ENCODE results near the gene CDH1. TPM values are rescaled to one million over a fixed set of nuclear protein-coding genes. Genes with fewer than 3 reads are reported as not detected.

CDH1 gene
- total and polyA plus RNA-seq, 2 experiments from 2014 or later, result 64.1 to 142 TPM

DNA sequence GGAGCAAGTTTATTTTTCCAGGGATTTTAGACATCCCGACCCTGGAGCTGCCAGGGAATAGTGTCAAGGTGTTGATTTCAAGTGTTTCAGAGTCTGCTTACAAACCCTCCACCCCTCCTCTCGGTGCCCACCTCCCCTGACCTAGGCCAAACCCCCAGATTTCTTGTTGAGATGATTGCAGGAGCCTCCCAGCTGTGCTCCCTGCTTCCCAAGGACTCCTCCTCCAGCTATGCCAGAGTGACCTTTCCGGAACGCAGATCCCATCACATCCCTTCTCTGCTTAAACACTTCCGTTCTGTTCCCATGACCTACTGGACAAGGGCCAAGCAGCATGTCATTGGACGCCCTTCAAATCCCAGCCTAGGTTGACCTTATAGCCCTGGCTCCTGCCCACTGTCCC lies 23.7 kb upstream of the CDH1 start:
- H3K27ac Mint-ChIP-seq, result no peak overlapping the region
- peaks cover 7% of the 10 kb centered on the region; the same call in 1 of the 2 replicates for H3K4me1 ChIP-seq (ENCODE audit: insufficient read depth)
- H3K4me3 Mint-ChIP-seq, result no peak overlapping the region
- ATAC-seq, result no peak
- H3K36me3 Mint-ChIP-seq (ENCODE audit: low read depth), result no peaks in the 10 kb centered on the region; the same call in 2 of the 3 replicates
- H3K9me3 Mint-ChIP-seq, result peaks cover 3% of the 10 kb centered on the region; the same call in 1 of the 3 replicates
- no peak overlapping the region for H2AFZ ChIP-seq
- no peak overlapping the region for H3K4me3 ChIP-seq
- no peaks in the 10 kb centered on the region for H3K36me3 ChIP-seq (ENCODE audit: insufficient read depth)
- no peak overlapping the region for H3K4me2 ChIP-seq
- 0 out of 2 replicates have a peak, but pooled peaks cover 6% of the 10 kb centered on the region for H3F3A ChIP-seq (replicated peaks; ENCODE audit: low read depth)
- no peaks in the 10 kb centered on the region for H4K20me1 ChIP-seq (replicated peaks; ENCODE audit: insufficient read depth)
- TF ChIP-seq NANOG (IDR thresholded peaks at IDR 0.05; ENCODE audit: borderline replicate concordance) (no peak), ZNF331 (CRISPR knock-in tag; IDR thresholded peaks at IDR 0.05; ENCODE audit: low read depth) (no peak), ZNF114 (CRISPR knock-in tag; IDR thresholded peaks at IDR 0.05) (no peak), STAT1 (IDR thresholded peaks at IDR 0.05; ENCODE audit: unreplicated experiment) (no peak), POLR2AphosphoS5 (IDR thresholded peaks at IDR 0.05; ENCODE audit: low read depth) (no peak), JUNB (IDR thresholded peaks at IDR 0.05; ENCODE audit: unreplicated experiment) (no peak), EZH2 (IDR thresholded peaks at IDR 0.05; ENCODE audit: low read depth, unreplicated experiment) (no peak), EZH2phosphoT487 (IDR thresholded peaks at IDR 0.05; ENCODE audit: unreplicated experiment) (no peak), CREB1 (CRISPR knock-in tag; IDR thresholded peaks at IDR 0.05; ENCODE audit: low read depth) (no peak)
- TF ChIP-seq, protein P1, sequence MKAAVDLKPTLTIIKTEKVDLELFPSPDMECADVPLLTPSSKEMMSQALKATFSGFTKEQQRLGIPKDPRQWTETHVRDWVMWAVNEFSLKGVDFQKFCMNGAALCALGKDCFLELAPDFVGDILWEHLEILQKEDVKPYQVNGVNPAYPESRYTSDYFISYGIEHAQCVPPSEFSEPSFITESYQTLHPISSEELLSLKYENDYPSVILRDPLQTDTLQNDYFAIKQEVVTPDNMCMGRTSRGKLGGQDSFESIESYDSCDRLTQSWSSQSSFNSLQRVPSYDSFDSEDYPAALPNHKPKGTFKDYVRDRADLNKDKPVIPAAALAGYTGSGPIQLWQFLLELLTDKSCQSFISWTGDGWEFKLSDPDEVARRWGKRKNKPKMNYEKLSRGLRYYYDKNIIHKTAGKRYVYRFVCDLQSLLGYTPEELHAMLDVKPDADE (IDR thresholded peaks at IDR 0.05), result no peak
- TF ChIP-seq, protein P2, sequence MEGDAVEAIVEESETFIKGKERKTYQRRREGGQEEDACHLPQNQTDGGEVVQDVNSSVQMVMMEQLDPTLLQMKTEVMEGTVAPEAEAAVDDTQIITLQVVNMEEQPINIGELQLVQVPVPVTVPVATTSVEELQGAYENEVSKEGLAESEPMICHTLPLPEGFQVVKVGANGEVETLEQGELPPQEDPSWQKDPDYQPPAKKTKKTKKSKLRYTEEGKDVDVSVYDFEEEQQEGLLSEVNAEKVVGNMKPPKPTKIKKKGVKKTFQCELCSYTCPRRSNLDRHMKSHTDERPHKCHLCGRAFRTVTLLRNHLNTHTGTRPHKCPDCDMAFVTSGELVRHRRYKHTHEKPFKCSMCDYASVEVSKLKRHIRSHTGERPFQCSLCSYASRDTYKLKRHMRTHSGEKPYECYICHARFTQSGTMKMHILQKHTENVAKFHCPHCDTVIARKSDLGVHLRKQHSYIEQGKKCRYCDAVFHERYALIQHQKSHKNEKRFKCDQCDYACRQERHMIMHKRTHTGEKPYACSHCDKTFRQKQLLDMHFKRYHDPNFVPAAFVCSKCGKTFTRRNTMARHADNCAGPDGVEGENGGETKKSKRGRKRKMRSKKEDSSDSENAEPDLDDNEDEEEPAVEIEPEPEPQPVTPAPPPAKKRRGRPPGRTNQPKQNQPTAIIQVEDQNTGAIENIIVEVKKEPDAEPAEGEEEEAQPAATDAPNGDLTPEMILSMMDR (conservative IDR thresholded peaks at IDR 0.05; ENCODE audit: low read depth in 2 of 2), result no peak
- TF ChIP-seq, protein P3, sequence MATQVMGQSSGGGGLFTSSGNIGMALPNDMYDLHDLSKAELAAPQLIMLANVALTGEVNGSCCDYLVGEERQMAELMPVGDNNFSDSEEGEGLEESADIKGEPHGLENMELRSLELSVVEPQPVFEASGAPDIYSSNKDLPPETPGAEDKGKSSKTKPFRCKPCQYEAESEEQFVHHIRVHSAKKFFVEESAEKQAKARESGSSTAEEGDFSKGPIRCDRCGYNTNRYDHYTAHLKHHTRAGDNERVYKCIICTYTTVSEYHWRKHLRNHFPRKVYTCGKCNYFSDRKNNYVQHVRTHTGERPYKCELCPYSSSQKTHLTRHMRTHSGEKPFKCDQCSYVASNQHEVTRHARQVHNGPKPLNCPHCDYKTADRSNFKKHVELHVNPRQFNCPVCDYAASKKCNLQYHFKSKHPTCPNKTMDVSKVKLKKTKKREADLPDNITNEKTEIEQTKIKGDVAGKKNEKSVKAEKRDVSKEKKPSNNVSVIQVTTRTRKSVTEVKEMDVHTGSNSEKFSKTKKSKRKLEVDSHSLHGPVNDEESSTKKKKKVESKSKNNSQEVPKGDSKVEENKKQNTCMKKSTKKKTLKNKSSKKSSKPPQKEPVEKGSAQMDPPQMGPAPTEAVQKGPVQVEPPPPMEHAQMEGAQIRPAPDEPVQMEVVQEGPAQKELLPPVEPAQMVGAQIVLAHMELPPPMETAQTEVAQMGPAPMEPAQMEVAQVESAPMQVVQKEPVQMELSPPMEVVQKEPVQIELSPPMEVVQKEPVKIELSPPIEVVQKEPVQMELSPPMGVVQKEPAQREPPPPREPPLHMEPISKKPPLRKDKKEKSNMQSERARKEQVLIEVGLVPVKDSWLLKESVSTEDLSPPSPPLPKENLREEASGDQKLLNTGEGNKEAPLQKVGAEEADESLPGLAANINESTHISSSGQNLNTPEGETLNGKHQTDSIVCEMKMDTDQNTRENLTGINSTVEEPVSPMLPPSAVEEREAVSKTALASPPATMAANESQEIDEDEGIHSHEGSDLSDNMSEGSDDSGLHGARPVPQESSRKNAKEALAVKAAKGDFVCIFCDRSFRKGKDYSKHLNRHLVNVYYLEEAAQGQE (IDR thresholded peaks at IDR 0.05; ENCODE audit: unreplicated experiment), result no peak
- TF ChIP-seq, protein P4, sequence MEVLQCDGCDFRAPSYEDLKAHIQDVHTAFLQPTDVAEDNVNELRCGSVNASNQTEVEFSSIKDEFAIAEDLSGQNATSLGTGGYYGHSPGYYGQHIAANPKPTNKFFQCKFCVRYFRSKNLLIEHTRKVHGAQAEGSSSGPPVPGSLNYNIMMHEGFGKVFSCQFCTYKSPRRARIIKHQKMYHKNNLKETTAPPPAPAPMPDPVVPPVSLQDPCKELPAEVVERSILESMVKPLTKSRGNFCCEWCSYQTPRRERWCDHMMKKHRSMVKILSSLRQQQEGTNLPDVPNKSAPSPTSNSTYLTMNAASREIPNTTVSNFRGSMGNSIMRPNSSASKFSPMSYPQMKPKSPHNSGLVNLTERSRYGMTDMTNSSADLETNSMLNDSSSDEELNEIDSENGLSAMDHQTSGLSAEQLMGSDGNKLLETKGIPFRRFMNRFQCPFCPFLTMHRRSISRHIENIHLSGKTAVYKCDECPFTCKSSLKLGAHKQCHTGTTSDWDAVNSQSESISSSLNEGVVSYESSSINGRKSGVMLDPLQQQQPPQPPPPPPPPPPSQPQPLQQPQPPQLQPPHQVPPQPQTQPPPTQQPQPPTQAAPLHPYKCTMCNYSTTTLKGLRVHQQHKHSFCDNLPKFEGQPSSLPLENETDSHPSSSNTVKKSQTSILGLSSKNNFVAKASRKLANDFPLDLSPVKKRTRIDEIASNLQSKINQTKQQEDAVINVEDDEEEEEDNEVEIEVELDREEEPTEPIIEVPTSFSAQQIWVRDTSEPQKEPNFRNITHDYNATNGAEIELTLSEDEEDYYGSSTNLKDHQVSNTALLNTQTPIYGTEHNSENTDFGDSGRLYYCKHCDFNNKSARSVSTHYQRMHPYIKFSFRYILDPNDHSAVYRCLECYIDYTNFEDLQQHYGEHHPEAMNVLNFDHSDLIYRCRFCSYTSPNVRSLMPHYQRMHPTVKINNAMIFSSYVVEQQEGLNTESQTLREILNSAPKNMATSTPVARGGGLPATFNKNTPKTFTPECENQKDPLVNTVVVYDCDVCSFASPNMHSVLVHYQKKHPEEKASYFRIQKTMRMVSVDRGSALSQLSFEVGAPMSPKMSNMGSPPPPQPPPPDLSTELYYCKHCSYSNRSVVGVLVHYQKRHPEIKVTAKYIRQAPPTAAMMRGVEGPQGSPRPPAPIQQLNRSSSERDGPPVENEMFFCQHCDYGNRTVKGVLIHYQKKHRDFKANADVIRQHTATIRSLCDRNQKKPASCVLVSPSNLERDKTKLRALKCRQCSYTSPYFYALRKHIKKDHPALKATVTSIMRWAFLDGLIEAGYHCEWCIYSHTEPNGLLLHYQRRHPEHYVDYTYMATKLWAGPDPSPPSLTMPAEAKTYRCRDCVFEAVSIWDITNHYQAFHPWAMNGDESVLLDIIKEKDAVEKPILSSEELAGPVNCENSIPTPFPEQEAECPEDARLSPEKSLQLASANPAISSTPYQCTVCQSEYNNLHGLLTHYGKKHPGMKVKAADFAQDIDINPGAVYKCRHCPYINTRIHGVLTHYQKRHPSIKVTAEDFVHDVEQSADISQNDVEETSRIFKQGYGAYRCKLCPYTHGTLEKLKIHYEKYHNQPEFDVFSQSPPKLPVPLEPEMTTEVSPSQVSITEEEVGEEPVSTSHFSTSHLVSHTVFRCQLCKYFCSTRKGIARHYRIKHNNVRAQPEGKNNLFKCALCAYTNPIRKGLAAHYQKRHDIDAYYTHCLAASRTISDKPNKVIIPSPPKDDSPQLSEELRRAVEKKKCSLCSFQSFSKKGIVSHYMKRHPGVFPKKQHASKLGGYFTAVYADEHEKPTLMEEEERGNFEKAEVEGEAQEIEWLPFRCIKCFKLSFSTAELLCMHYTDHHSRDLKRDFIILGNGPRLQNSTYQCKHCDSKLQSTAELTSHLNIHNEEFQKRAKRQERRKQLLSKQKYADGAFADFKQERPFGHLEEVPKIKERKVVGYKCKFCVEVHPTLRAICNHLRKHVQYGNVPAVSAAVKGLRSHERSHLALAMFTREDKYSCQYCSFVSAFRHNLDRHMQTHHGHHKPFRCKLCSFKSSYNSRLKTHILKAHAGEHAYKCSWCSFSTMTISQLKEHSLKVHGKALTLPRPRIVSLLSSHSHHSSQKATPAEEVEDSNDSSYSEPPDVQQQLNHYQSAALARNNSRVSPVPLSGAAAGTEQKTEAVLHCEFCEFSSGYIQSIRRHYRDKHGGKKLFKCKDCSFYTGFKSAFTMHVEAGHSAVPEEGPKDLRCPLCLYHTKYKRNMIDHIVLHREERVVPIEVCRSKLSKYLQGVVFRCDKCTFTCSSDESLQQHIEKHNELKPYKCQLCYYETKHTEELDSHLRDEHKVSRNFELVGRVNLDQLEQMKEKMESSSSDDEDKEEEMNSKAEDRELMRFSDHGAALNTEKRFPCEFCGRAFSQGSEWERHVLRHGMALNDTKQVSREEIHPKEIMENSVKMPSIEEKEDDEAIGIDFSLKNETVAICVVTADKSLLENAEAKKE (CRISPR knock-in tag; IDR thresholded peaks at IDR 0.05), result no peak
- H3K27me3 Mint-ChIP-seq (ENCODE audit: insufficient read depth, low read depth, poor library complexity), result peaks cover 10% of the 10 kb centered on the region
- no peak overlapping the region for H3K27ac ChIP-seq (ENCODE audit: low read depth)
- DNase-seq (ENCODE audit: low spot score), result no peak
- no peaks in the 10 kb centered on the region for H3K27me3 ChIP-seq (ENCODE audit: insufficient read depth)
- peaks cover 32% of the 10 kb centered on the region for H3K4me1 Mint-ChIP-seq
- H3K79me2 ChIP-seq (replicated peaks; ENCODE audit: insufficient read depth), result no peaks in the 10 kb centered on the region
- no peaks in the 10 kb centered on the region for H3K9me2 ChIP-seq (ENCODE audit: insufficient read depth)

All from GM23338 (cell line).